NCI-H1092 (cell line): Measurements from ENCODE around the gene SPEF1.

Experiments used
- DNase-seq: peaks from one replicate; lab custom pipeline; 2025; lab: John Stamatoyannopoulos, UW

The SPEF1 gene

DNA sequence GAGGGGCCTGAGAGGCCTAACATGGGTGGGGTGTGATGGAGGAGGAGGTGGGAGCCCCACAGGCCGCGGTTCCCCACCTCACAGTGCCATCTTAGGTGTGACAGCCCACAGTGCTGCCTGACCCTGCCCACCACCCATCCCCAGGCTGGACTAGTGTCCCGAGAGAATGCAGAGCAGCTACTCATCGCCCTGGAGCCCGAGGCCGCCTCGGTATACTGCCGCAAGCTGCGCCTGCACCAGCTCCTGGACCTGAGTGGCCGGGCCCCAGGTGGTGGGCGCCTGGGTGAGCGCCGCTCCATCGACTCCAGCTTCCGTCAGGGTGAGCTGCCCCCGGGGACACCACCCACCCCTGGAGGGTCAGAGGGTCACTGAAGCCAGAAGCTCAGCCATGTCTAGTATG, 33.2 kb downstream of the SPEF1 start:
- DNase-seq = no peak

DNA sequence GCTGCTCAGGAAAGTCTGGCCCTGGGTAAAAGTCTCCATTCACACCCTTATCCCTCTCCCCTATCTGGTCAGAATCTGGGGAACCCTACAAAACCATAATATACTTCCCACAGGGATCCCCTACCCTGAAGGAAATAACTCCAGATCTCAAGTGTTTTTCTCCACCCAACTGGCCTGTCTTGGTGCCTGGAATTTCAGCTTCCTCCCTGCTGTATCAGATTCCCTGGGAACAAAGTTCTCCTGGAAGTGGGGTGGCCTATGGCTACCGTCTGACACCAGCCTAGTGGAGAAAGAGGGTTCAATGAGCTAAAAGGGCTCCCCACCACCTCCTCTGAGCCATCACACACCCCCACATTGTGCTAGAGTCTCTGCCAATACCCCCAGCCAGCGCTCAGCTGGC, 33.8 kb downstream of the SPEF1 start:
- DNase-seq = no peak

- DNase-seq = no peak
Observed at GRCh38 chr20:3745686-3746173, 35.5 kb downstream of the SPEF1 start.

DNA sequence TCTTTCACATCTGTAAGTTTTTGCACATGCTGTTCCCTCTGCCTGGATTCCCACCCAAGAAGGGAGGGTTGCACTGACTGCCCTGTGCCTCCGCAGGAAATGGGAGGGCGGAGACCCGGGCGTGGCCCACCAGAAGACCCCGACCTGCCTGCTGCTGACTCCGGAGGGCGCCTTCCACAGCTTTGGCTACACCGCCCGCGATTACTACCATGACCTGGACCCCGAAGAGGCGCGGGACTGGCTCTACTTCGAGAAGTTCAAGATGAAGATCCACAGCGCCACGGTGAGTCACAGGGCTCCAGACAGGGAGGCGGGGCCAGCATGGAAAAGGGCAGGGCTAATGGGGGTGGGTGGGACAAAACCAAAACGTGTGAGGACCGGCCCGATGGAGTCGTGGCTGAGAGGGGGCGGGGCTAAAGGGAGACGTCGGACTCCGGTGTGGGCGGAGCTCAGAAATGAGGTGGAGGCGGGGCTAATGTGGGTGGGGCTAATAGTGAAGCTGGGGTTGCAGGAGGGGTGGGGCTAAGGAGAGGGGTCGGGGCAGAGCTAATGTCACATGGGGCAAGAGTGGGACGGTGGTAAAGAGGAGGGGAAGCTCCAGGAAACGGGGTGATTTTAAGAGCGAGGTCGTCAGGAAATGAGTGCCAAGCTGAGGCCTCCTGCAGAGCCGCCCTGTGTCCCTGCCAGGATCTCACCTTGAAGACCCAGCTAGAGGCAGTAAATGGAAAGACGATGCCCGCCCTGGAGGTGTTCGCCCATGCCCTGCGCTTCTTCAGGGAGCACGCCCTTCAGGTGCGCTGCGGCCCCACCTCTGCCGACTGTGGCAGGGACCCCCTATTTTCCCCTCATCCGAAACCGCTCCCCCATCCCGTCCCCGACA, 36.2 kb downstream of the SPEF1 start:
- DNase-seq = no peak

- DNase-seq = no peak
Observed at GRCh38 chr20:3744037-3744436, 37.2 kb downstream of the SPEF1 start.

DNA sequence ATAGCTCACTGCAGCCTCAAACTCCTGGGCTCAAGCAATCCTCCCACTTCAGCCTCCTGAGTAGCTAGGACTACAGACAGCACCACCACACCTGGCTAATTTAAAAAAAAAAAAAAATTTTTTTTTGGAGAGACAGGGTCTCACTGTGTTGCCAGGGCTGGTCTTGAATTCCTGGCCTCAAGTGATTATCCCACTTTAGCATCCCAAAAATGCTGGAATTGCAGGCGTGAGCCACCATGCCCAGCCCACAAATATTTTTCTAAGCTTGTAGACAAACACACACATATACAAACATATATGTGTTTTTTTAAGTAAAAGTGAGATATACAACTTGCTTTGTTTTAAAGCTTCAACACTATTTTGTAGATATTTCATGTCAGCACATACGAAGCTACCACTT, 38.0 kb downstream of the SPEF1 start:
- DNase-seq = no peak

- no peak for DNase-seq
Observed at GRCh38 chr20:3741836-3742458, 39.3 kb downstream of the SPEF1 start.

DNA sequence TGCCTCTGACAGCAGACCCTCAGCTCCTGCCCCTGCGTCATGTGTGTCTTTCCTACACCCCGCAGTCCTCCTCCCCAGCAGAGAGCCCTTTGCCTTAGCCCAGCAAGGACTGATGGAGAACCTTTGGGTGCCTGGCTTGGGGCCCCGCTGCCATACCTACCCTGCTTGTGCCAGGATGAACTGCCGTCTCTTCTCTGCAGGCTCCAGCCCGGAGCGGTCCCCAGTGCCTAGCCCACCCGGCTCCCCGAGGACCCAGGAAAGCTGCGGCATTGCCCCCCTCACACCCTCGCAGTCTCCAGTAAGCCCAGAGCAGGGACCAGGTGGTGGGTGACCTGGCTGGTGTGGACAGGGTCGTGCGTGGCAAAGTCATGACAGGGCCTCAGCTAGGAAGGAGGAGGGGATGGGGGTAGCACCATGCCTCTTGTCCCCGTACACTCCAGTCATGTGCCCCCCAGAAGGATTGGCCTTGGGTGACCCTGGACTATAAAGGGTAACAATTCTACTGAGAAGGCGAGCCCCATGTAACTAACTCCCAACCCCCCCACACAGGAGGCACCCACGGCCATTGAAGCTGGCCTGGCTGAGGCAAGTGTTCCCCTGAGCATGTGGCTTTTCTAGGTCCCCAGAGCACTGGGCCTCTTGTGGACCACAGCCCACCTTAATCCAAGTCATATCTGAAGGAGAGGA, 40.5 kb downstream of the SPEF1 start:
- DNase-seq = no peak

DNA sequence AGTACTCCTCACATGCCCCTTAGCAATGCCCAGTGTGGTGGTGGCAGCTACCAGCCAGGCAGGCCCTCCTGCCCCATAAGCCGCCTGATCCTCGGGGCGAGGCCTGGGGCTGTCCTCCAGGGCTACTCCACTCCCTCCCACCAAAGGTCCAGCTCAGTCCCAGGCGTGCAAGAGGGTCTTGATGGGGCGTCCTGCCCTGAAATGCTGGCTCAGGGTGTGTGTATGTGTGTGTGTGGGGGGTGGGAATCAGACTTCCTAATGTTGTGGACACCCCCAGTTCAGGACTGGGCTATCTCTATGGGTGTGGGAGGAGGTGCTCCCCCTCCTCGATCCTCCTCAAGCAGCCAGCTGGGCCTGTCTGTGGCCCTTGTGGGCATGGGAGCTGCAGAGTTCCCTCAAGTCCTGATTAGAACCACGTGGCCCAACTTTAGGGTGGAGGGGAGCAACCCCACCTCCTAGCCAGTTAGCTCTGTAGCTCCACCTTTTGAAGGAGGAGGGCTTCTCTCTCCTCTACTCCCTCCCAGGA, 41.3 kb downstream of the SPEF1 start:
- no peak for DNase-seq

GRCh38 chr20:3739054-3739925, 42.0 kb downstream of the SPEF1 start:
- DNase-seq = no peak

DNA sequence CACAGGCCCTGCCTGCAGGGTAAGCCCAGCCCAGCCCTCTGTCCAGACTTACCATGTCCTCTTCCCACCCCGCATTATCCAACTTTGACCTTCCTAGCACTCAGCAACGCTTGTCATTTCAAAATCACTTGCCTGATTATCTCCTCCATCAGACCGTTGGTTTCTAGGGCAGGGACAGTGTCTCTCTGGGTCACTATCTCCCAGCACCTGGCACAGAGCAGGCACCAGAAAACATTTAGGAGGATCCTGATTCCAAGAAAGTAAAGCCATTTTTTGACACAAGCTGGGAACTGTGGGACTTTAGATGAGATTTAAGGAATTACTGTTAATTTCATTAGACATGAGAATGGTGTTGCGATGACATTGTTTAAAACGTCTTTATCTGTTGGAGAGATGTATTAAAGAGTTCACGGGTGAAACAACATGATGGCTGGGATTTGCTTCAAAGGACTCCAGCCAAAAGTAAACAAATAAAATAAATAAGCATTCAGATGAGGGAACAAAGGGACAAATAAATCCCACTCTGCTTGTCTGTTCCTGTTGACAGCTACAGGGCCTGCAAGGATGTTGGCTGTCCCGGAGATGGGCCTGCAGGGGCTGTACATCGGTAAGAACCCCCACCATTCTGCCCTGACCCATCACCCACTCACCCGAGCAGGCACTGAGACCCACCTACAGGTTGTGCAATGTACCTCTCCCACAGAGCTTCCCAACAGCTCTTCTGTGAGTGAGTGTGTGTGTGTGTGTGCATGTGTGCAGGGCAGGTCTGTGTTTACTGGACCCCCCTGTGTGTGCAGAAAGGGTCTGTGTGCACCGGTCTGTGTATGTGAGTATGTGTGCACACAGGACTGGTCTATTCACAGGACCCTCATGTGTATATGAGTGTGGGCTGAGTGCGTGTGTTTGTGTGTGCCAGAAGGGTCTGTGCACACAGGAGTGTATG, 42.9 kb downstream of the SPEF1 start:
- no peak for DNase-seq

GRCh38 chr20:3735768-3736167, 45.5 kb downstream of the SPEF1 start:
- no peak for DNase-seq

DNA sequence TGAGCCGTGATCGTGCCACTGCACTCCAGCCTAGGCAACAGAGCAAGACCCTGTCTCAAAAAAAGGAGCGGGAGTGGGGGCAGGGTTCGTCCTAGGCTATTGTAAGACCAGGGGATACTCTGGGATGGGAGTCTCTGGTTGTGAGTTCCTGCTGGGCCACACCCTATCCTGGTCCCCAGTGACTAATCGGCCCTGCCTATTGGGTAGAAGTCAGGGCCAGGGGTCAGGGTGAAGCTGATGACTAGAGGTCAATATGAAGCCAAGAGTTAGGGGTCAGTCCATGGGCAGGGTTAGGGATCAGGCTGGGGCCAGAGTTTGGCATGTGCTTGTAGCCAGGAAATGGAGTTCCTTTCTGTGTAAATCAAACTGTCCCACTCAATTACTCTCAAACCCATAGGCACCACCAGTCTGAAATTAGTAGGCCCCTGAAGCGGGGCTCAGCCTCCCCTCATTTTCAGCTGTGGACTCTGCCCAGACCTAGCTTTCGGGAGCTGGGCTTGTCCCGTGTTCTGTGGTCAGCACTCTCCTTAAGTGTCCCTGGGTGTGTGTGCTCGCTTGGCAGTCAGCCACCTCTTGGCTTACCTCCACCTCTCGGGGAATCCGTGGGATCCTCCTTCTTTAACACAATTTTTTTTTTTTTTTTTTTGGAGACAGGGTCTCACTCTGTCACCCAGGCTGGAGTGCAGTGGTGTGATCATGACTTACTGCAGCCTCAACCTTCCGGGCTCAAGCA, 47.0 kb downstream of the SPEF1 start:
- DNase-seq = no peak

DNA sequence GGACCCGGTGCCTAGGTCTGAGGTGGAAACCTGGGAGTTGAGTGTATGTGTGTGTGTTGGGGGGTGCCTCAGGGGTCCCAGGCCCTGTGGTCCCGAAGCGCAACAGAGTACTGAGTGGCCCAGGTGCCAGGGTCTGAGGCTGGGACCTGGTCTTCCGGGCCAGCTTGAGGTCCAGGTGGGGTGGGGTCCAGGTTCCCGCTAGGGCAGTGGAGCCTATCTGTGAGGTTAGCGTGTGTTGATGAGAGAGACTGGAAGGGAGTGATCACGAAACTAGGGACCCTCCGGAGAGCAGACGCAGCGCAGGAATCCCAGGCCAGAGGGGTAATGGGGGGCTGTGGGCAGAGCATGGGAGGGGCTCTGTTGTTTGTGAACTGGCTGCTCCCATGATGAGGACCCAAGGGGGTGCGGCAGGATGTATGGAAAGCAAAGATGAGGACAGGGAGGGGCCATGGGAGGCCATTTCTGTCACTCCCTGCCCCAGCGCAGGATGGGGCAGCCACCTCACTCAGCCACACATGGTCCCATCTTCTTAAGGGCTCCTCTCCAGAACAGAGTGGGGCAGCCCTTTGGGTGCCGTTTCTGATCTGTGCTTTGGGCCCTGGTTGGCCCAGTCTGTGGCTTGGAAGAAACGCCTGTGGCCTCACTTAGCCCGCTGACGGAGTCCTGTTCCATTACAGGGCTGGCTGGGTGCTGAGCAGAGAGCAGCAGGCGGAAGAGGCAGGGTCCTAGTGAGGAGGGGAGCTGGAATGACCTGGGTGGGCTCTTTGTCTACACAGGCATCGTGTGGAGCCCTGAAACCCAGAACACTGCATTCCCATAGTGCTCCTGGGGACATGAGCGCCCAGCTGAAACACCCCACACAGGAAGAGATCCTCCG, 47.9 kb downstream of the SPEF1 start:
- no peak for DNase-seq

DNA sequence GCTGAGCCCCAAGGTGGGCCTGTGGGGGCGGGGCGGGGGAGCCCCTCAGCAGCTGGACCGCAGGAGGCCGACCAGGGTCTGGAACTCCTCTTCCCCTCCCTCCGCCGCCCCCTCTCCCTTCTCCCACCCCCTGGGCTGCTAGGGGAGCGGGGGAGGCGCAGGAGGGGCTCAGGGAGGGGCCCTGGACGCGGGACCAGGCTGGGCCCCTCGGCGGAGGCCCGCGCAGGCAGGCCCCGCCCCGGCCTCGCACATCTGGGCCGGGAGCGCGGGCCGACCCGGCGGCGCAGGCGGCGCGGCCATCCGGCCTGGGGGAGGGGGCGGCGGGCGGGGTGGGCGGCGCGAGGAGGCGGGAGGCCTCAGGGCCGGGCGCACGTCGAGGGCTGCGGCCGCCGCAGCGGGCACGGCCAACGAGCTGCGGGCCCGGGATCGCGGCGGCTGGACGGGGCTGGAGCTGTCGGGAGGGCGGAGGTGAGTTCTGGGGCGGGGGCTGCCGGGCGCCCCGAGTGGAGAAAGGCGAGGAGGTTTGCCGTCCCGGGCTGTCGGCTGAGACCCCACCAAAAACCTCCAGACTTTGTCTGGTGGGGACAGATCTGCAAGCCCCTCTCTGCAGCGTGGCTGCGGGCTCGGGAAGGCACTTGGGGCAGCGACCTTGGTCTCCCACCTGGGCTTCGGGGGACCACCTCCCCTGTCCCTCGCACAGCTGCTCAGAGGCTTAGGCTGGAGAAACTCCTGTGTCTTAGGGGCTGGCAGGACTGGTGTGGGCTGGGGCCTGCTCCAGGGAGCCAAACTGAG, 48.7 kb downstream of the SPEF1 start, which contains the start of gene HSPA12B:
Gene HSPA12B (plus strand): TSS at position 359 of the 792 bp plus-strand sequence. CDS start 5,990 bp downstream, outside the sequence.
- DNase-seq = no peak

GRCh38 chr20:3731944-3732326, 49.3 kb downstream of the SPEF1 start:
- no peak for DNase-seq

GRCh38 chr20:3730803-3731672, 50.2 kb downstream of the SPEF1 start:
- DNase-seq = no peak
